ENCODE measurements around the gene ETV1.
"Not testable (repeated sequence)": the region's sequence is repeated elsewhere in the genome, so short reads cannot be mapped to it uniquely, and the experiment has no call there.

Gene ETV1

GRCh38 chr7:13918333-13918732, 71.1 kb downstream of the ETV1 start:
- not testable (repeated sequence) for ATAC-seq, H3K27me3 Mint-ChIP-seq, H3K36me3 Mint-ChIP-seq, H3K9me3 Mint-ChIP-seq, H3K27ac Mint-ChIP-seq, H3K4me3 Mint-ChIP-seq, H3K4me1 Mint-ChIP-seq

GRCh38 chr7:13917103-13917502, 72.4 kb downstream of the ETV1 start:
- not testable (repeated sequence) for H3K4me3 Mint-ChIP-seq, H3K27me3 Mint-ChIP-seq, ATAC-seq, H3K9me3 Mint-ChIP-seq, H3K36me3 Mint-ChIP-seq, H3K4me1 Mint-ChIP-seq, H3K27ac Mint-ChIP-seq

- ATAC-seq = no peak
- H3K4me1 Mint-ChIP-seq = no peaks in the 10 kb centered on the region
- H3K9me3 Mint-ChIP-seq = no peaks in the 10 kb centered on the region
- H3K27me3 Mint-ChIP-seq = no peaks in the 10 kb centered on the region
- no peaks in the 10 kb centered on the region for H3K36me3 Mint-ChIP-seq
- H3K4me3 Mint-ChIP-seq = no peak overlapping the region
- H3K27ac Mint-ChIP-seq = no peak overlapping the region
These were observed 73.6 kb downstream of the ETV1 start for GRCh38 chr7:13915891-13916290.

- H3K4me1 Mint-ChIP-seq = peaks cover 6% of the 10 kb centered on the region
- no peak overlapping the region for H3K27ac Mint-ChIP-seq
- no peaks in the 10 kb centered on the region for H3K36me3 Mint-ChIP-seq
- no peaks in the 10 kb centered on the region for H3K27me3 Mint-ChIP-seq
- no peaks in the 10 kb centered on the region for H3K9me3 Mint-ChIP-seq
- H3K4me3 Mint-ChIP-seq = no peak overlapping the region
- ATAC-seq = no peak
These were observed 76.7 kb downstream of the ETV1 start for GRCh38 chr7:13912715-13913278.

- ATAC-seq = no peak
- H3K9me3 Mint-ChIP-seq = no peaks in the 10 kb centered on the region
- no peak overlapping the region for H3K4me3 Mint-ChIP-seq
- H3K36me3 Mint-ChIP-seq = no peaks in the 10 kb centered on the region
- peaks cover 6% of the 10 kb centered on the region for H3K4me1 Mint-ChIP-seq
- H3K27ac Mint-ChIP-seq = no peak overlapping the region
- H3K27me3 Mint-ChIP-seq = no peaks in the 10 kb centered on the region
These were observed 77.6 kb downstream of the ETV1 start for GRCh38 chr7:13911909-13912308.

- no peaks in the 10 kb centered on the region for H3K36me3 Mint-ChIP-seq
- H3K4me3 Mint-ChIP-seq = no peak overlapping the region
- H3K27ac Mint-ChIP-seq = no peak overlapping the region
- H3K9me3 Mint-ChIP-seq = no peaks in the 10 kb centered on the region
- ATAC-seq = no peak
- no peaks in the 10 kb centered on the region for H3K27me3 Mint-ChIP-seq
- H3K4me1 Mint-ChIP-seq = peaks cover 6% of the 10 kb centered on the region
These were observed 78.5 kb downstream of the ETV1 start for GRCh38 chr7:13910805-13911551.

- ATAC-seq = no peak
- Mint-ChIP-seq H3K27ac (no peak overlapping the region), H3K4me1 (peaks cover 6% of the 10 kb centered on the region), H3K9me3 (no peaks in the 10 kb centered on the region), H3K36me3 (no peaks in the 10 kb centered on the region), H3K27me3 (no peaks in the 10 kb centered on the region), H3K4me3 (no peak overlapping the region)
These were observed 80.6 kb downstream of the ETV1 start for GRCh38 chr7:13908667-13909397.

GRCh38 chr7:13907831-13908230, 81.6 kb downstream of the ETV1 start:
- no peak overlapping the region for H3K4me3 Mint-ChIP-seq
- no peak for ATAC-seq
- H3K27me3 Mint-ChIP-seq = no peaks in the 10 kb centered on the region
- no peaks in the 10 kb centered on the region for H3K36me3 Mint-ChIP-seq
- H3K9me3 Mint-ChIP-seq = no peaks in the 10 kb centered on the region
- peaks cover 6% of the 10 kb centered on the region for H3K4me1 Mint-ChIP-seq
- no peak overlapping the region for H3K27ac Mint-ChIP-seq

- H3K4me3 Mint-ChIP-seq = no peak overlapping the region
- H3K4me1 Mint-ChIP-seq = peaks cover 6% of the 10 kb centered on the region
- no peak for ATAC-seq
- no peaks in the 10 kb centered on the region for H3K36me3 Mint-ChIP-seq
- H3K9me3 Mint-ChIP-seq = no peaks in the 10 kb centered on the region
- no peaks in the 10 kb centered on the region for H3K27me3 Mint-ChIP-seq
- H3K27ac Mint-ChIP-seq = no peak overlapping the region
These were observed 84.8 kb downstream of the ETV1 start for GRCh38 chr7:13904689-13905088.

GRCh38 chr7:13904007-13904406, 85.5 kb downstream of the ETV1 start:
- peaks cover 5% of the 10 kb centered on the region for H3K4me1 Mint-ChIP-seq
- no peaks in the 10 kb centered on the region for H3K27me3 Mint-ChIP-seq
- no peaks in the 10 kb centered on the region for H3K9me3 Mint-ChIP-seq
- H3K36me3 Mint-ChIP-seq = no peaks in the 10 kb centered on the region
- H3K27ac Mint-ChIP-seq = no peak overlapping the region
- no peak overlapping the region for H3K4me3 Mint-ChIP-seq
- ATAC-seq = no peak

- Mint-ChIP-seq H3K4me1 (no peaks in the 10 kb centered on the region), H3K4me3 (no peak overlapping the region), H3K27me3 (peaks cover 8% of the 10 kb centered on the region), H3K27ac (no peak overlapping the region), H3K36me3 (no peaks in the 10 kb centered on the region), H3K9me3 (no peaks in the 10 kb centered on the region)
- ATAC-seq = no peak
These were observed 87.9 kb downstream of the ETV1 start for GRCh38 chr7:13901577-13901976.

GRCh38 chr7:13898957-13899670, 90.4 kb downstream of the ETV1 start:
- Mint-ChIP-seq H3K9me3 (no peaks in the 10 kb centered on the region), H3K36me3 (no peaks in the 10 kb centered on the region), H3K27ac (no peak overlapping the region), H3K4me1 (no peaks in the 10 kb centered on the region), H3K4me3 (no peak overlapping the region), H3K27me3 (peaks cover 14% of the 10 kb centered on the region)
- no peak for ATAC-seq

GRCh38 chr7:13897819-13898218, 91.6 kb downstream of the ETV1 start:
- Mint-ChIP-seq H3K9me3 (no peaks in the 10 kb centered on the region), H3K27me3 (peaks cover 14% of the 10 kb centered on the region), H3K4me3 (no peak overlapping the region), H3K27ac (no peak overlapping the region), H3K4me1 (no peaks in the 10 kb centered on the region), H3K36me3 (no peaks in the 10 kb centered on the region)
- no peak for ATAC-seq

GRCh38 chr7:13894954-13895353, 94.5 kb downstream of the ETV1 start:
- ATAC-seq = no peak
- Mint-ChIP-seq H3K36me3 (no peaks in the 10 kb centered on the region), H3K4me1 (no peaks in the 10 kb centered on the region), H3K9me3 (no peaks in the 10 kb centered on the region), H3K27ac (no peak overlapping the region), H3K4me3 (no peak overlapping the region), H3K27me3 (peaks cover 14% of the 10 kb centered on the region)

GRCh38 chr7:13894377-13894776, 95.1 kb downstream of the ETV1 start:
- Mint-ChIP-seq H3K27me3 (peaks cover 14% of the 10 kb centered on the region), H3K27ac (no peak overlapping the region), H3K4me1 (no peaks in the 10 kb centered on the region), H3K36me3 (no peaks in the 10 kb centered on the region), H3K4me3 (no peak overlapping the region), H3K9me3 (no peaks in the 10 kb centered on the region)
- no peak for ATAC-seq
